Measurements from ENCODE around the gene YIPF5.
A peak's percentile ranks its signal among the peaks of the same experiment; 100 is the strongest.

The YIPF5 gene

GRCh38 chr5:144179226-144179625 is 8.8 kb upstream of the YIPF5 start:
- no peak for DNase-seq (ENCODE audit: low spot score)

GRCh38 chr5:144177548-144177947 is 7.1 kb upstream of the YIPF5 start:
- DNase-seq (ENCODE audit: low spot score), result no peak

GRCh38 chr5:144173766-144174165 is 3.3 kb upstream of the YIPF5 start:
- no peak for DNase-seq (ENCODE audit: low spot score)

GRCh38 chr5:144169904-144170275 is 569 bp downstream of the YIPF5 start:
- DNase-seq (ENCODE audit: low spot score), result no peak

GRCh38 chr5:144167998-144168397 is 2.5 kb downstream of the YIPF5 start:
- no peak for DNase-seq (ENCODE audit: low spot score)

- no peak for DNase-seq (ENCODE audit: low spot score)
Observed at GRCh38 chr5:144166696-144167095, 3.8 kb downstream of the YIPF5 start.

- no peak for DNase-seq (ENCODE audit: low spot score)
Observed at GRCh38 chr5:144162686-144163085, 7.8 kb downstream of the YIPF5 start.

GRCh38 chr5:144156767-144157171 is 13.7 kb downstream of the YIPF5 start:
- DNase-seq (ENCODE audit: low spot score), result no peak

- no peak for DNase-seq (ENCODE audit: low spot score)
Observed at GRCh38 chr5:144151026-144151425, 19.4 kb downstream of the YIPF5 start.

GRCh38 chr5:144144956-144145751 is 25.3 kb downstream of the YIPF5 start:
- DNase-seq (ENCODE audit: low spot score), result no peak

GRCh38 chr5:144143625-144144024 is 26.8 kb downstream of the YIPF5 start:
- DNase-seq (ENCODE audit: low spot score), result no peak

- DNase-seq (ENCODE audit: low spot score), result no peak
Observed at GRCh38 chr5:144142824-144143162, 27.7 kb downstream of the YIPF5 start.

GRCh38 chr5:144142139-144142823 is 28.2 kb downstream of the YIPF5 start:
- peak; percentile 57 for DNase-seq (ENCODE audit: low spot score)

- DNase-seq (ENCODE audit: low spot score), result no peak
Observed at GRCh38 chr5:144141585-144141984, 28.9 kb downstream of the YIPF5 start.

- peak; percentile 43 for DNase-seq (ENCODE audit: low spot score)
Observed at GRCh38 chr5:144139586-144139985, 30.9 kb downstream of the YIPF5 start.

- no peak for DNase-seq (ENCODE audit: low spot score)
Observed at GRCh38 chr5:144135113-144135762, 35.2 kb downstream of the YIPF5 start.

GRCh38 chr5:144134194-144134826 is 36.1 kb downstream of the YIPF5 start:
- DNase-seq (ENCODE audit: low spot score), result no peak

GRCh38 chr5:144133050-144133633 is 37.3 kb downstream of the YIPF5 start:
- DNase-seq (ENCODE audit: low spot score), result no peak

- DNase-seq (ENCODE audit: low spot score), result no peak
Observed at GRCh38 chr5:144131261-144131660, 39.2 kb downstream of the YIPF5 start.

- DNase-seq (ENCODE audit: low spot score), result no peak
Observed at GRCh38 chr5:144130306-144130705, 40.2 kb downstream of the YIPF5 start.

- no peak for DNase-seq (ENCODE audit: low spot score)
Observed at GRCh38 chr5:144128844-144129243, 41.6 kb downstream of the YIPF5 start.

GRCh38 chr5:144126707-144127106 is 43.8 kb downstream of the YIPF5 start:
- DNase-seq (ENCODE audit: low spot score), result peak; percentile 70

Data from SK-N-DZ (cell line).